ENCODE measurements around the gene SEMA4A.

DNA sequence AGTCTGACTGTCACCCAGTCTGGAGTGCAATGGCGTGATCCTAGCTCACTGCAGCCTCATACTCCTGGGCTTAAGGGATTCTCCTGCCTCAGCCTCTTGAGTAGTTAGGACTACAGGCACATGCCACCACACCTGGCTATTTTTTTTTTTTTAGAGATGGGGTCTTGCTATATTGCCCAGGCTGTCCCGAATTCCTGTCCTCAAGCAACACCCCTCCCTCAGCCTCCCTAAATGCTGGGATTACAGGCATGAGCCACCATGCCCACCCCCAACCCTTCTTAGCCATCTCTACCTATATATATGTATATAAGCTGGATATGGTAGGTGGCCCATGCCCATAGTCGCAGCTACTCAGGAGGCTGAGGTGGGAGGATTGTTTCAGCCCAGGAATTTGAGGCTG is 27.1 kb downstream of the SEMA4A start:
- TF ChIP-seq, protein P1, sequence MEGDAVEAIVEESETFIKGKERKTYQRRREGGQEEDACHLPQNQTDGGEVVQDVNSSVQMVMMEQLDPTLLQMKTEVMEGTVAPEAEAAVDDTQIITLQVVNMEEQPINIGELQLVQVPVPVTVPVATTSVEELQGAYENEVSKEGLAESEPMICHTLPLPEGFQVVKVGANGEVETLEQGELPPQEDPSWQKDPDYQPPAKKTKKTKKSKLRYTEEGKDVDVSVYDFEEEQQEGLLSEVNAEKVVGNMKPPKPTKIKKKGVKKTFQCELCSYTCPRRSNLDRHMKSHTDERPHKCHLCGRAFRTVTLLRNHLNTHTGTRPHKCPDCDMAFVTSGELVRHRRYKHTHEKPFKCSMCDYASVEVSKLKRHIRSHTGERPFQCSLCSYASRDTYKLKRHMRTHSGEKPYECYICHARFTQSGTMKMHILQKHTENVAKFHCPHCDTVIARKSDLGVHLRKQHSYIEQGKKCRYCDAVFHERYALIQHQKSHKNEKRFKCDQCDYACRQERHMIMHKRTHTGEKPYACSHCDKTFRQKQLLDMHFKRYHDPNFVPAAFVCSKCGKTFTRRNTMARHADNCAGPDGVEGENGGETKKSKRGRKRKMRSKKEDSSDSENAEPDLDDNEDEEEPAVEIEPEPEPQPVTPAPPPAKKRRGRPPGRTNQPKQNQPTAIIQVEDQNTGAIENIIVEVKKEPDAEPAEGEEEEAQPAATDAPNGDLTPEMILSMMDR (IDR thresholded peaks at IDR 0.05; ENCODE audit: control extremely low read depth in 1 of 3, insufficient read depth in 1 of 3, low read depth in 1 of 3, low read length in 3 of 3): no peak
- TF ChIP-seq EP300 (IDR thresholded peaks at IDR 0.05; ENCODE audit: borderline replicate concordance in 1 of 2, low read depth in 2 of 2, low read length in 2 of 2): no peak
- no peak for TF ChIP-seq JUND (IDR thresholded peaks at IDR 0.05; ENCODE audit: low read length)
- TF ChIP-seq EZH2 (IDR thresholded peaks at IDR 0.05; ENCODE audit: low read depth, low read length, severe bottlenecking): no peak
